AG04449 (cell line): ENCODE data around the gene KIF23.

ENCODE experiments used
- CTCF ChIA-PET: fragments of 350-600 bp; formaldehyde crosslinking; extraction: SDS; loops from one replicate; lab custom pipeline; 2021; ENCODE audit warnings: antibody characterized with exemption; lab: Yijun Ruan, JAX
- POLR2A ChIA-PET: fragments of 400-600, 350-600 bp; formaldehyde crosslinking; extraction: SDS; loops from one replicate; lab custom pipeline; 2020; ENCODE audit warnings: antibody characterized with exemption, inconsistent platforms; lab: Yijun Ruan, JAX
- DNase-seq: peaks from one replicate; pipeline ENCODE4 v3.0.0-alpha.2; 2010; ENCODE audit warnings: low read depth, low spot score
- H3K4me3 ChIP-seq: 2 replicates; pipeline ENCODE4 v1.5.1; 2011; ENCODE audit warnings: low read depth, mild to moderate bottlenecking, control low read depth, low read length
- CTCF ChIP-seq: IDR thresholded peaks from one replicate; pipeline ENCODE4 v1.5.1; 2011; ENCODE audit warnings: mild to moderate bottlenecking, moderate library complexity, low read length, control low read depth, inconsistent platforms; ENCODE audit not compliant: insufficient read depth; ENCODE audit errors: missing control alignments

Gene KIF23

GRCh38 chr15:69465253-69465652 is 51.1 kb downstream of the KIF23 start:
- CTCF ChIA-PET, result interaction anchor here (0.7 to 9.3 kb wide), 19 partner anchors 11 to 1023 kb away, joined by 3 to 113 read pairs (median 4); partner anchors contain the start of gene RPLP1
- no peak overlapping the region for H3K4me3 ChIP-seq
- no peak for DNase-seq
- POLR2A ChIA-PET, result no interaction called here
- no peak for TF ChIP-seq CTCF

- no peak for DNase-seq
- ChIA-PET CTCF (interaction anchor here (0.7 to 9.3 kb wide), 13 partner anchors 11 to 1295 kb away, joined by 3 to 113 read pairs (median 4); partner anchors contain the start of gene RPLP1), POLR2A (no interaction called here)
- TF ChIP-seq CTCF, result no peak
- H3K4me3 ChIP-seq, result no peak overlapping the region
Measured at GRCh38 chr15:69466733-69467132, 52.6 kb downstream of the KIF23 start.

GRCh38 chr15:69467636-69468035 is 53.5 kb downstream of the KIF23 start:
- CTCF ChIA-PET, result interaction anchor here (1.0 to 9.3 kb wide), 9 partner anchors 10 to 1046 kb away, joined by 3 to 113 read pairs (median 5); partner anchors contain the start of gene RPLP1
- no peak for DNase-seq
- no peak for TF ChIP-seq CTCF
- POLR2A ChIA-PET, result no interaction called here
- no peak overlapping the region for H3K4me3 ChIP-seq

- no peak for TF ChIP-seq CTCF
- CTCF ChIA-PET, result interaction anchor here (1.0 to 9.3 kb wide), 11 partner anchors 9 to 1046 kb away, joined by 3 to 113 read pairs (median 5); partner anchors contain the start of gene RPLP1
- H3K4me3 ChIP-seq, result no peak overlapping the region
- POLR2A ChIA-PET, result interaction anchor here (0.7 kb wide), 1 partner anchor 897 kb away, joined by 3 read pairs; no protein-coding TSS in a partner anchor
- DNase-seq, result no peak
Measured at GRCh38 chr15:69468241-69469121, 54.3 kb downstream of the KIF23 start.

GRCh38 chr15:69469467-69470201 is 55.5 kb downstream of the KIF23 start:
- no peak for TF ChIP-seq CTCF
- DNase-seq, result no peak
- no peak overlapping the region for H3K4me3 ChIP-seq
- ChIA-PET POLR2A (interaction anchor here (0.9 kb wide), 1 partner anchor 11 kb away, joined by 3 read pairs; no protein-coding TSS in a partner anchor), CTCF (interaction anchor here (1.0 to 9.3 kb wide), 7 partner anchors 8 to 1019 kb away, joined by 3 to 113 read pairs (median 4); partner anchors contain the start of genes RPLP1 and TLE3)
